Glutamatergic neuron (in vitro differentiated cells): ENCODE data around the gene TDRD5. TPM values are rescaled to one million over a fixed set of nuclear protein-coding genes. Genes with fewer than 3 reads are reported as not detected.
"Not testable (repeated sequence)": the region's sequence is repeated elsewhere in the genome, so short reads cannot be mapped to it uniquely, and the experiment has no call there.

Experiments
- DNase-seq: peaks from one replicate; pipeline ENCODE4 v3.0.0; 2022
- H3K27ac Mint-ChIP-seq: one replicate; pipeline ENCODE4 v1.8.0; 2020; ENCODE audit warnings: mild to moderate bottlenecking, mixed read lengths, inconsistent platforms; ENCODE audit not compliant: unreplicated experiment
- H3K27me3 Mint-ChIP-seq: one replicate; pipeline ENCODE4 v1.8.0; 2020; ENCODE audit warnings: mild to moderate bottlenecking, moderate library complexity, mixed read lengths, inconsistent platforms; ENCODE audit not compliant: unreplicated experiment
- H3K36me3 Mint-ChIP-seq: one replicate; pipeline ENCODE4 v1.8.0; 2020; ENCODE audit warnings: mild to moderate bottlenecking, mixed read lengths, inconsistent platforms; ENCODE audit not compliant: unreplicated experiment
- H3K4me1 Mint-ChIP-seq: one replicate; pipeline ENCODE4 v1.8.0; 2020; ENCODE audit warnings: mild to moderate bottlenecking, low read depth, mixed read lengths, inconsistent platforms; ENCODE audit not compliant: unreplicated experiment
- H3K4me3 Mint-ChIP-seq: one replicate; pipeline ENCODE4 v1.8.0; 2020; ENCODE audit warnings: mild to moderate bottlenecking, mixed read lengths, inconsistent platforms; ENCODE audit not compliant: unreplicated experiment
- H3K9me3 Mint-ChIP-seq: one replicate; pipeline ENCODE4 v1.8.0; 2020; ENCODE audit warnings: mild to moderate bottlenecking, moderate library complexity, mixed read lengths, inconsistent platforms; ENCODE audit not compliant: unreplicated experiment
- total RNA-seq: library from RNA; stranded (reverse); fragmentation: NEBNext Ultra II Directional; extraction: Animal tissue kit (Norgen Biotek cat#: 25700); gene quantifications from one replicate; pipeline ENCODE4 v1.2.1, GENCODE V29; 2021; ENCODE audit not compliant: unreplicated experiment
- TF ChIP-seq, protein P1 (sequence below): fragments of 200-600 bp; sonication (generic); IDR thresholded peaks from one replicate; pipeline ENCODE4 v1.5.0; 2021; ENCODE audit not compliant: partially characterized antibody, unreplicated experiment

TDRD5 gene
- total RNA-seq, 1 donor from 2014 or later, result not detected

- DNase-seq, result no peak
- Mint-ChIP-seq H3K27me3 (no peaks in the 10 kb centered on the region), H3K4me3 (no peak overlapping the region), H3K36me3 (no peaks in the 10 kb centered on the region), H3K27ac (no peak overlapping the region), H3K9me3 (no peaks in the 10 kb centered on the region), H3K4me1 (no peaks in the 10 kb centered on the region)
- TF ChIP-seq, protein P1, sequence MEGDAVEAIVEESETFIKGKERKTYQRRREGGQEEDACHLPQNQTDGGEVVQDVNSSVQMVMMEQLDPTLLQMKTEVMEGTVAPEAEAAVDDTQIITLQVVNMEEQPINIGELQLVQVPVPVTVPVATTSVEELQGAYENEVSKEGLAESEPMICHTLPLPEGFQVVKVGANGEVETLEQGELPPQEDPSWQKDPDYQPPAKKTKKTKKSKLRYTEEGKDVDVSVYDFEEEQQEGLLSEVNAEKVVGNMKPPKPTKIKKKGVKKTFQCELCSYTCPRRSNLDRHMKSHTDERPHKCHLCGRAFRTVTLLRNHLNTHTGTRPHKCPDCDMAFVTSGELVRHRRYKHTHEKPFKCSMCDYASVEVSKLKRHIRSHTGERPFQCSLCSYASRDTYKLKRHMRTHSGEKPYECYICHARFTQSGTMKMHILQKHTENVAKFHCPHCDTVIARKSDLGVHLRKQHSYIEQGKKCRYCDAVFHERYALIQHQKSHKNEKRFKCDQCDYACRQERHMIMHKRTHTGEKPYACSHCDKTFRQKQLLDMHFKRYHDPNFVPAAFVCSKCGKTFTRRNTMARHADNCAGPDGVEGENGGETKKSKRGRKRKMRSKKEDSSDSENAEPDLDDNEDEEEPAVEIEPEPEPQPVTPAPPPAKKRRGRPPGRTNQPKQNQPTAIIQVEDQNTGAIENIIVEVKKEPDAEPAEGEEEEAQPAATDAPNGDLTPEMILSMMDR, result no peak
Observed at GRCh38 chr1:179661018-179661417, 69.4 kb downstream of the TDRD5 start.

DNA sequence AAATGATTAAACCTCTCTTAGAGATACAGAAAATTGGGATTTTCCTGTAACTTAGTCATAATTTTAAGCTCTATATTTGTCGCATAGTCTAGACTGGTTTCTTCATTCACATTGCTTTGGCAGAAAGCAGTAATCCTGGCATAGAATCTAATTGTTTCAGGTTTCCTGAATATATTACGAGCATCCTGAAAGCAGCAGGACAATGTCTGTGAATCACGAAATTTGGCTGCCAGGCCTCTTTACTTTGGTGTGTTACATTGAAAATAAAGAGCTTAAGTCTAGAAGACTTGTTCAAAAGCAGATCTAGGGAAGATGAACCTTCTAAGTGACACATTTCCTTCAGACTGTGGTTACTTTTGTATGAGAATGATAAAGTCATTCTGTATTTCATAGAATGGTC is 72.2 kb downstream of the TDRD5 start:
- Mint-ChIP-seq H3K9me3 (no peaks in the 10 kb centered on the region), H3K4me1 (no peaks in the 10 kb centered on the region), H3K27ac (no peak overlapping the region), H3K27me3 (no peaks in the 10 kb centered on the region), H3K36me3 (no peaks in the 10 kb centered on the region), H3K4me3 (no peak overlapping the region)
- DNase-seq, result no peak
- TF ChIP-seq, protein P1, result no peak

DNA sequence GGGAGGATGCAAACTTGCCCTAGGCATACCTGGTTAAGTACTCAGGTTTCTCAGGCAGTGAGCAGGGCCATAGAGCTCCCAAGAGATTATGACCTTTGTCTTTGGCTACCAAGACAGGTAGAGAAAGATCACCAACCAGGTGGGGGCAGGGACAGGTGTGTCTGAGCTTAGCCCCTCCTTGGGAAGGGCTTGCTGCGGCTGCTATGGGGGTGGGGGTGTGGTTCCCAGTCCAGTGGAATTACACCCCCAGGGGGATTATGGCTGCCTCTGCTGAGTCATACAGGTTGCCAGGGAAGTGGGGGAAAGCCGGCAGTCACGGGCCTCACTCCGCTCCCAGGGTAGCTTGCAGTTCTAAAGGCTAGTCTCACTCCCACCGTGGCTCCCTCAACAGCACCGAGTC is 86.2 kb downstream of the TDRD5 start:
- Mint-ChIP-seq H3K4me3 (no peak overlapping the region), H3K9me3 (peaks cover 2% of the 10 kb centered on the region), H3K27me3 (no peaks in the 10 kb centered on the region), H3K4me1 (no peaks in the 10 kb centered on the region), H3K36me3 (no peaks in the 10 kb centered on the region), H3K27ac (no peak overlapping the region)
- TF ChIP-seq, protein P1, result no peak
- DNase-seq, result no peak

- H3K4me3 Mint-ChIP-seq, H3K9me3 Mint-ChIP-seq, H3K36me3 Mint-ChIP-seq, H3K27me3 Mint-ChIP-seq, DNase-seq, H3K4me1 Mint-ChIP-seq, H3K27ac Mint-ChIP-seq: not testable (repeated sequence)
Observed at GRCh38 chr1:179694530-179694929, 102.9 kb downstream of the TDRD5 start.

- TF ChIP-seq, protein P1, result no peak
- no peak overlapping the region for H3K4me3 Mint-ChIP-seq
- peaks cover 2% of the 10 kb centered on the region for H3K9me3 Mint-ChIP-seq
- no peaks in the 10 kb centered on the region for H3K36me3 Mint-ChIP-seq
- no peaks in the 10 kb centered on the region for H3K27me3 Mint-ChIP-seq
- DNase-seq, result no peak
- H3K4me1 Mint-ChIP-seq, result no peaks in the 10 kb centered on the region
- H3K27ac Mint-ChIP-seq, result no peak overlapping the region
Observed at GRCh38 chr1:179702946-179703539, 111.4 kb downstream of the TDRD5 start.
